Epithelial cell of umbilical artery (primary cell): ENCODE measurements around the gene CTAGE4. TPM values are rescaled to one million over a fixed set of nuclear protein-coding genes. Genes with fewer than 3 reads are reported as not detected.

Experiments used
- total RNA-seq: library from RNA; depleted of rRNA; stranded (reverse); fragments of >200 nt; gene quantifications from 2 replicates; pipeline ENCODE4 v1.2.3, GENCODE V29; 2014

Gene CTAGE4, protein sequence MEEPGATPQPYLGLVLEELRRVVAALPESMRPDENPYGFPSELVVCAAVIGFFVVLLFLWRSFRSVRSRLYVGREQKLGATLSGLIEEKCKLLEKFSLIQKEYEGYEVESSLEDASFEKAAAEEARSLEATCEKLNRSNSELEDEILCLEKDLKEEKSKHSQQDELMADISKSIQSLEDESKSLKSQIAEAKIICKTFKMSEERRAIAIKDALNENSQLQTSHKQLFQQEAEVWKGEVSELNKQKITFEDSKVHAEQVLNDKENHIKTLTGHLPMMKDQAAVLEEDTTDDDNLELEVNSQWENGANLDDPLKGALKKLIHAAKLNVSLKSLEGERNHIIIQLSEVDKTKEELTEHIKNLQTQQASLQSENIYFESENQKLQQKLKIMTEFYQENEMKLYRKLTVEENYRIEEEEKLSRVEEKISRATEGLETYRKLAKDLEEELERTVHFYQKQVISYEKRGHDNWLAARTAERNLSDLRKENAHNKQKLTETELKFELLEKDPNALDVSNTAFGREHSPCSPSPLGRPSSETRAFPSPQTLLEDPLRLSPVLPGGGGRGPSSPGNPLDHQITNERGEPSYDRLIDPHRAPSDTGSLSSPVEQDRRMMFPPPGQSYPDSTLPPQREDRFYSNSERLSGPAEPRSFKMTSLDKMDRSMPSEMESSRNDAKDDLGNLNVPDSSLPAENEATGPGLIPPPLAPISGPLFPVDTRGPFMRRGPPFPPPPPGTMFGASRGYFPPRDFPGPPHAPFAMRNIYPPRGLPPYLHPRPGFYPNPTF
- 0.30 TPM in 1 of 2 replicates, not detected in the other for total RNA-seq

DNA sequence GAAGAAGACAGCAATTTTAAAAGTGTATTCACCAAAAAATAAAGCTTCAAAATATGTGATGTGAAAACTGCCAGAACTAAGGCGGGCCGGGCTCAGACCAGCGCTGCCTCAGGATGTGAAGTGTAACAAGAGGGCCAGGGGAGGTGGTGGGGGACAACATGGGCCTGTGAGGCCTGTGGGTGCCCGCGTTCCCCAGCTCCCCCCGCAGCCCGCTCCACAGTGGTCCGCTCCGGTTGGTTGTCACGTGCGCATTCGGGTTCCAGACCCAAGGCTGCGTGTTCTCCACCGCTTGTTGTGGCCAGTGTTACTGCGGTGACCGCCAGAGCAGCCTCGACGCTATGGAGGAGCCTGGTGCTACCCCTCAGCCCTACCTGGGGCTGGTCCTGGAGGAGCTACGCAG lies at the start of gene CTAGE4:
CTAGE4 (plus strand) TSS at position 301 of the 400 bp plus-strand sequence; CDS start at position 339, 38 bp downstream.

DNA sequence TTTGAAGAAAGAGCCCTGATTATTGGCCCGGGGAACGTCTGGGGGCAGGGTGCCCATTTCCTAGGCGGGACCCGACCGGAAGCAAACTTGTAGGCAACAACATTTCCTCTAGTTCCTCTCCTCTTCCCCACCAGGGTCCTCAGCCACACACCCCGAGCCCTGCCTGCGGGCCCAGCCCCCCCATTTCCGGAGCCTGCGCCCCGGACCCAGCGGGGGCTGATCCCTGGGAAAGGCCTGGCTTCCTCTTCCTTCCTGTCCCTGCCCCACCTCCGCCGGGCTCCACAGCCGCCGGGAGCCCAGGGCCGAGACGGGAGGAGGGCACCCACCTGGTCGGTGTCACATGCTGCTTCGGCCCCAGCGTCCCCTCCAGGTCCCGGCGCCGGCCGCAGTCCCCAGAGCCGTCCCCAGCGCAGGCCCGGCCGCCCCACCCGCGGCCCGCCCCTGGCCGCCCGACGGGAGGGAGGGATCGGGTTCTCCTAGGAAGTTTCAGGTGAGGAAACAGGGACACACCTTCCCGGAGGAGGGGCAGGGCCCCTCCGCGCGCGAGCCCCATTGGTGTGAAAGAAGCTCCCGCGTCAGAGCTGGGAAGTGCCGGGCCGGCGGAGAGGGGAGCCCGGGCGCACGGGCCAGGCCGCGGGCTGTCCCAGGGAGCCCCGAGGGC lies 12.1 kb downstream of the CTAGE4 start, which contains the start of gene ARHGEF35:
ARHGEF35 (minus strand) TSS at position 622 of the 661 bp plus-strand sequence. CDS start 7,450 bp downstream, outside the sequence.

Other genes with a start within 250 kb of the CTAGE4 start
- not detected in 2 replicates for gene OR2F2, start 248.2 kb upstream of the CTAGE4 start, total RNA-seq
- gene OR2F1, start 228.6 kb upstream of the CTAGE4 start, total RNA-seq, result not detected in 2 replicates
- gene OR6B1, start 183.1 kb upstream of the CTAGE4 start, total RNA-seq, result not detected in 2 replicates
- not detected in 2 replicates for gene OR2A5, start 134.5 kb upstream of the CTAGE4 start, total RNA-seq
- gene OR2A25, start 113.7 kb upstream of the CTAGE4 start, total RNA-seq, result not detected in 2 replicates
- gene OR2A12, start 97.2 kb upstream of the CTAGE4 start, total RNA-seq, result not detected in 2 replicates
- not detected in 2 replicates for gene OR2A2, start 73.9 kb upstream of the CTAGE4 start, total RNA-seq
- not detected in 2 replicates for gene OR2A14, start 60.3 kb upstream of the CTAGE4 start, total RNA-seq
- gene ARHGEF35, start 12.4 kb downstream of the CTAGE4 start, total RNA-seq, result 0.32 and 0.91 TPM in 2 replicates
- not detected in 2 replicates for gene OR2A42, start 56.1 kb downstream of the CTAGE4 start, total RNA-seq
- 0.46 TPM in 1 of 2 replicates, not detected in the other for gene OR2A7, start 81.3 kb downstream of the CTAGE4 start, total RNA-seq
- gene CTAGE8, start 85.8 kb downstream of the CTAGE4 start, total RNA-seq, result 0.15 and 0.65 TPM in 2 replicates
- under 0.01 TPM in 2 replicates for gene OR2A1, start 129.0 kb downstream of the CTAGE4 start, total RNA-seq
- gene ARHGEF5, start 171.9 kb downstream of the CTAGE4 start, total RNA-seq, result 0.76 and 0.97 TPM in 2 replicates
- gene NOBOX, start 220.2 kb downstream of the CTAGE4 start, total RNA-seq, result not detected in 2 replicates